SH-SY5Y (cell line): ENCODE data around the gene NEK6.

Experiments used
- GATA2 ChIP-seq: IDR thresholded peaks from 2 replicates; pipeline ENCODE4 v1.6.1; 2011; ENCODE audit warnings: mild to moderate bottlenecking, low read depth, low read length
- GATA3 ChIP-seq: IDR thresholded peaks from 2 replicates; pipeline ENCODE4 v1.6.1; 2011; ENCODE audit warnings: low read depth, mild to moderate bottlenecking, low read length, moderate library complexity

The NEK6 gene

DNA sequence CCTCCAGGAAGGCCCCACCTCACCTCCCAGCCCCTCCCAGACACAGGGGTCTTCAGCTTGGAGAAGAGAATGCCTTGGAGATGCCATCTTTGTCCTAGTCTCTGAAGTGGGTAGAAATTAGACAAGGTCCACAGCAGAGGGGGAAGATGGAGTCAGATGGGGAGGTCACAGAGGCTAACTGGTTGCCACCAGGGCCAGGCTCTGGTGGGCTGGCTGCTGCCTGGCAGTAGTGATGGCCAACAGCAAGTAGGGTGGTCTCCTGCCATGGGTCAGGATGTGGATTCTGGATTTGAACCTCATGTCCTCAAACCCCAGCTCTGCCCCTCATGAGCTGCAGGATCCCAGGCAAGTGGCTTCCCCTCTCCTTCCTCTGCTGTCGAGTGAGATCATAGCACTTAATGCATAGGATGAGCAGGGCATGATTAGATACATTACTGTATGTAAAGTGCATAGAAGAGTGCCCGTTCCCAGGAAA lies 38.7 kb upstream of the NEK6 start:
- no peak for TF ChIP-seq GATA3
- no peak for TF ChIP-seq GATA2

DNA sequence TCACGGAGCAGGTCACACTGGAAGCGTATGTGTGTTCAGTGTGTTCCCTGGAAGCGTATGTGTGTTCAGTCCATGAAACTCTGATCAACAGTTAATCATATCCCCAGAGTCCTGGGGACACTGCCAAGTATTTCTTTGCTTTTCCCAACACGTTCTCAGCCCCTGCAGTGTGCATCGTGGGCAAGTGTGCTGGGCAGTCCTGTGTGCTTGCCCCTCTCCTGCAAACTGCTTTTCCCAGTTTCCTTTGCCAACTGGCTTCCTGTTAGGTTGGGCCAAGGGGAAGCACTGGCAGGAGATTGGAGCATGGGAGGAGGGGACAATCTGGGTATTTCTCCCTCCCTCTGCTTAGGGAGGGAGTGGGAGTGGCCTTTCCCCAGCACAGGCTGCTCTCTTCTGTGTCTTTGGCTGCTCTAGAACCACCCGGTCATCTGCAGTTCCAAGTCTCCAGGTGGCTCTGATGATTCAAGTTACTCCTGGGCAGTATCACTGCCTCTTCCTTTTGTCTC lies 36.8 kb upstream of the NEK6 start:
- TF ChIP-seq GATA3, result no peak

DNA sequence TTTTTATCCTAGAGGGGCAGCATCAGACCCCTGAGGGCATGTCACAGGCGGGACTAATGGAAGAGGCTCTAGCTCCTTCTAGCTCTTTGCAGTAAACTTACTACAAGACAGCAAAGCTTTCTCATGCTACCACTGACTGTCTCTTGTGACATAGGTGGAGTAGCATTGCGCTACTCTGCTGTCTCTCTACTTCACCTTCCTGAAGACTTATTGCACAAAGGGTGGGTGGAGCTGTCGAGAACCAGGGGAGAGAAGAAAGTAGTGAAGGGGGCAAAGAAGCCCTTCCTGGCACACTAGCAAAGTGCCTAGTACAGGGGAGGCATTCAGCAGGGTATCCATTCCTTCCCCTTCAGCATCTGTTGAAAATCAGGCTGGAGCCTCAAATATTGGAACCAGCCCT lies 36.1 kb upstream of the NEK6 start:
- TF ChIP-seq GATA2 (no peak), GATA3 (no peak)

DNA sequence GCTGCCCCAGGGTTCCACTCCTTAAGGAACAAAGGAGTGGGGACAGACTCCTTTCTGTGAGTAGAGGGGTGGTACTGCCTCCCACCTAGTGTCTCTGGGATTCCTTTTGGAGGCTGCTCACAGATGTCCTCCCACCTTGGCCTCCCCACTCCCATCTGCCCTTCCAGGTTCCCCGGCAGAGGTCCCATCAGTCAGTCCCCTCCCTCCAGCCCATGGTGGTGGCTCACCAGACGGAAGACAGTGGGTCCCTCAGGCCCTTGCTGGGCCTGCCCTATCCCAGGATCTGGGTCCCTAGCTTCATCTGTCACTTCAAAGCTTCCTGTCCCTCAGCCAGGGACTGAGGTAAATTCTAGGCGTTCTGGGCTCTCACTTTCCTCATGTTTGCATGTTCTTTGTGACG lies 35.6 kb upstream of the NEK6 start:
- TF ChIP-seq GATA3 (no peak), GATA2 (no peak)

DNA sequence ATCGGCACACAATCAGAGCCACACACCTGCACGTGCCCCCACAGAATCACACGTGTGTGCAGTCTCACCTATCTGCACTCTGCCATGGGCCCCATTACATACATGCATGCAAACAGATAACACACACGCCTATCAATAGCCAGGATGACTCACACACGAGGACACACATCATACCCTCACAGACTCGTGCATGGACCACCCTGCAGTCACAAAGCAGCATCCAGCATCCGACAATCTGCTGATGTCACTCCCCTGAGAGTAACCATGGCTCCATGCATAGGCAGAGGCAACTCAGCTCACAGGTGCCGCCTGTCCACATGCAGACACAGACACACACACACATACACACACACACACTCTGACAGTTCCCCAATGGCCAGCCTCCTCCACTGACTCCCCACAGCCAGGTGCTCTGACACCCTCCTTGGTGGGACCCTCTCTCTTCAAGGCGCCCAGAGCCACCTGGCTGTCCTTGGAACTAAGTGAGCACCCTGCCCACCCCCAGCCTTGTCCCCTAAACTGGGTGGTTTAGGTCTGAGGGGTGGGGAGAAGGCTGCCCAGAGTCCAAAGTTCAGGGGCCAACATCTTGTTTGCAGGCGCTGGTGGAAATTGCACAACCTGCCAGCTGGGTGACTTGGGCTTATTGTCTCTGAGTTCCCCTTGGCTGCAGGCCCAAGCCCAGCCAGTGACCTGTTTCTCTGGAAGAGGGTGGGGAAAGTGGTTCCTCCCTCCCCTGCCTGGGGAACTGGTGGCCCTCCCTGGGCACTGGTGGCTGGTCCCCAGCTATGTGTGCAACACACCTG lies 34.6 kb upstream of the NEK6 start:
- no peak for TF ChIP-seq GATA2
- TF ChIP-seq GATA3, result no peak

DNA sequence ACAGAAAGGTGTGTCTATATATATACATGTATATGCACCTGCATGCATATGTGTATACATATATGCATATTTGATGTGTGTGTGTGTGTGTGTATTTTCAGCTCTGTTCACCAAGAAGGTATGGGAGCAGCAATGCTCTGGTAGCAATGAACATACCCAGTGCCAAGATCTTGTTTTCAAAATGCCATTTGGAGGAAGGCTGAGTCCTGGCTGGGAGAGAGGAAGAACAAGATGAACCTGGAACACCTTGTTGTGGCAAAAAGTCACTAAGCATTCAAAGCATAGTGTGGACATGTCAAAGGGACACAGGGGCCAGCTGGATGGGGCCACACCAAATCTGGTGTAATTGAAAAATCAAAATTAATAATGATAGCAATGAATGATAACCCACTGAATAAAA lies 31.8 kb upstream of the NEK6 start:
- no peak for TF ChIP-seq GATA2
- TF ChIP-seq GATA3, result no peak

DNA sequence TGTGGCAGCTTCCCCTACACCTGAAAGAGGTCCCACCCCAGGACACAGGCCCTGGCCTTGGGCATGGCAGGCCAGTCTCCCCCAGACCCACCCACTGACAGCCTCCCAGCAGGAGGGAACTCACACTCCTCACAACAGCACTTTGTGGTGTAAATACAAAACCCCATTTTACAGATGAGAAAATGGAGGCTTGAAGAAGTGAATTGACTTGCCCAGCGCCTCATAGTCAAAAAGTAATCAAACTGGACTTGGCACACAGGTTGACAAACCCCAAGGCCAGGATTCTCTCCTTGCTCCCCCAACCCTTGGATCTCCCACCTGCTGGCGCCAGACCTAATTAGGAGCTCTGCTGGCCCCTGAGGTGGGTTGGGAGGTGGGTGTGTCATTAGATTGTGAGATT lies 29.2 kb upstream of the NEK6 start:
- TF ChIP-seq GATA2, result no peak

DNA sequence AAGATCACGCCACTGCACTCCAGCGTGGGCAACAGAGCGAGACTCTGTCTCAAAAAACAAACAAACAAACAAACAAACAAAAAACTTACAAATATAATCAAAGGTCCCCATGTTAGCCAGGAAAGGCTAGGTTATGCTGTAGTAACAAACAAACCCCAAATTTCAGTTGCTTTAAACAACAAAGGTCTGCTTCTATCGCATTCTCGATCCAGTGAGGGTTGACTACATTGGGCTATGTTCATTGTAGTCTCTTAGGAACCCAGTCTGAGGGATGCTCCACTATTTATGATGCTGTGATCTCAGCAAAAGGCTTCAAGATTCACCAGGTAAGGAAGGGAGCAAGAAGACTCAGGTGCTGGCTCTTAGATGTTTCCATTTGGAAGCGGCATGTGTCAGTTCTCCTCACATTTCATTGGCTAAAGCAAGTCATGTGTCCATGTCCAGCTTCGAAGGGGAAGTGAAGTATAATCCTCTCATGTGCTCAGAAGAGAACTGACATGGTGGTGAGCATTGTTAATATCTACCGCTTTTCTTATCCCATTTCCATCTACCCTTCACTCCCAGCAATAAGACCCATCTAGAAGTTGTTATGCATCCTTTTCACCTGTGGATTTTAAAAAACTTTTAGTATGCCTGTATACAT lies 26.5 kb upstream of the NEK6 start:
- TF ChIP-seq GATA2 (no peak), GATA3 (no peak)

DNA sequence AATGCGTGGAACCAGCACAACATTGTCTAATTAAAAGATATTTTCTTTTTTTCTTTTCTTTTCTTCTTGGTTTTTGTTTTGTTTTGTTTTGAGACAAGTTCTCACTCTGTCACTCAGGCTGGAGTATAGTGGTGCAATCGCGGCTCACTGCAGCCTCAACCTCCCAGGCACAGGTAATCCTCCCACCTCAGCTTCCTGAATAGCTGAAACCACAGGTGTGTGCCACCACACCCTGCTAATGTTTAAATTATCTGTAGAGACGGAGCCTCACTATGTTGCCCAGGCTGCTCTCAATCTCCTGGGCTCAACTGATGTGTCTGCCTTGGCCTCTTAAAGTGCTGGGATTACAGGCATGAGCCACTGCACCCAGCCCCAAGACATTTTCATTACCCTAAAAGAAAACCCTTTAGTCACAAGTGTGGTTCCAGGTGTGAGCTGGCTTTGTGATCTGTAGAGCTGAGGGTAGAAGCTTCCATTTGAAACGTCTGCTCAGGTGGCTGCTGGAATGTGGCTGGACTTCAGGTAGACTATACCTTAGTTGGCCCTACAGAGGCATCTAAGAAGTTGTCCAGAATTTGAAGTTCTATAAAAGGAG lies 19.1 kb upstream of the NEK6 start:
- no peak for TF ChIP-seq GATA2
- no peak for TF ChIP-seq GATA3

DNA sequence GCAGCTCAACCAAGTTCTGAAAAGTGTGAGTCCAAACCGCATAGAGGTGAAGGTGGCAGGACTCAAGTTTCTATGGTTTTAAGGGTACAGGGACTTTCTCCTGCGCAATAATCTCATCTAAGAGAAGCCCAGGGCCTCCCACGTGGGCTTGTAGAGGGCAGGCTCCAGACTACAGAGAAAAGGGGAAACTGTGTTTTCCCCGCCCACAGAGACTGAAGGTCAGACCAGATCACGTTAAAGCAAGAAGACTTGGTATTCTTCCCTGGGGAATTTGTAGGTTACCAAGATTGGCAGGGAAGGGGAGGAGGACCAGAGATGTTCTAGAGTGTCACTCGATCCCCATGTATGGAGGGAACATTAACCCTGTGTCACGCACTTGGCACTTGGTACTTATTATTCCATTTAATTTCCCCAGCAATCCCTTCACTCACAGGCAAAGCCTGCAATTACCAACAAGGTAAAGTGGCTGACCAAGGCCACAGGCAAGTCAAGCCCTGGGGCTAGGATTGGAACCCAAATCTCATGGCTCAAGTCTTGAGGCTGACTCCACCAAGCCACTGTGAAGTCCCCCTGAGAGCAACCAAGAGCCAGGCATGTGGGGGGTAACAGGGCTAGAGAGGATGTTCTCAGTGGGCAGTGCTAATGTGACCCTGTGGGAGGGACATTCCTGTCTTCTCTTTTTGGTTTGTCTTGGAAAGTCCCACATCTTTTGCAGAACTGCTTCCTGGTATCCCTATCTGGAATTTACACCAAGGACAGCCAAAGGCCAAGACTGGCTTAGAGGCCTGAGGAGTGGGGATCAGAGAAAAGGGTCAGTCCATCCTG lies 18.3 kb upstream of the NEK6 start:
- TF ChIP-seq GATA2 (no peak), GATA3 (no peak)

DNA sequence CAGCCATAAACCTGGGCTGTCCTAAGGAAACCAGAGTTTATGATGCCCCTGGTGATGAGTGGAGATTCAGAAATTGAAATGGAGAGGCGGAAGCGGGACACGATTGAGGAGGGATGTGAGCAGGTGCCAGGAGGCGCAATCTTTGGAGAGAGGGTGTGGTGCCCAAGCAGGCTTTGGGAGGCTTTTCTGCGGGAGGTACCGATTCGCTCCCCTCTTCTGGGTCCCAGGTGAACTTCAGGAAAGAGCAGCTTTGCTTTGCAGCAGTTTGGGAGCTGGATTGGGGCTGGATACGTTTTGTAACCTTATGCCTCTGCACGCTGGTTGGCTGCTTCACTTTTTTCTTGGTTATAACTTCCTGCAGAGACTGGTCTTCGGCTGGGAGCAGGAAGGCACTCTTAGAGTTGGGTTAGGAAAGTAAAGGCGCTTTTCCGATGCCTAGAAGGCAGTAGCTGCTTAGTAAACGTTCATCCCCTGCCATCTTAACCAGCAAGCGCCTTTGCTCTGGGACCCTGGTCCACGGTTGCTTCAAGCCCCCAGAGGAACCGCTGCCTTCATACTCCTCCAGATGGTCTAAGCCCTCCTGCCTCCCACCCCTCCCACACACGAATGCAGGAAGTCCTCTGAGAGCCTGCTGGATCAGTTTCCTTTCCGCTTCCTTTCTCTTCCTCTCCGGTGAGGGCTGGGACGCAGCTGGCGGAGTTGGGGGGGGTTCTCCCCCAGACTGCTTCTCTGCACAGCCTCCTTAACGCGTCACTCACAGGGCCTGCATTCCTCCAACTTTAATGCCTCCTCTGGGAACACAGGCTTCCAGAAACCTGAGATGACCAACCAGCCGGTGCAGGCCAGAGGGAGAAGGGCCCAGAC lies 15.2 kb upstream of the NEK6 start:
- TF ChIP-seq GATA2 (no peak), GATA3 (no peak)

DNA sequence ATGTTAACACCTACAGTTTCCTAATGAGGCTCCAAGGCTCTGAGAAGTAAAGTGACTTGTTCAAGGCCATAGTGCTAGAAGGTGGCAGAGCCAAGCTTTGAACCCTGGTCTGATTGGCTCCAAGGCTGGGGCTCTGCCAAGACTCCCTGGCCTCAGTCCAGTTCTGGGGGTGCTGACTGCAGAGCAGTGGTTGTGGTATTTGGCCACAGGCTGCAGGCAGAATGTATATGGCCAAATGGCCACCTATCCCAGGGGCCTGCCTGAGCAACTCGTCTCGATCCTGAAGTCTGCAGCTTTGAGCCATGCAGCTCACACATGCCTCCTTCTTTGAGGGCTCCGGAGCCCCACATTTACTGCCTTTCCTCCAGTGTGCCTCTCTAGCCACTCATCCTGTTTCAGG lies 9.7 kb upstream of the NEK6 start:
- TF ChIP-seq GATA2 (no peak), GATA3 (no peak)

DNA sequence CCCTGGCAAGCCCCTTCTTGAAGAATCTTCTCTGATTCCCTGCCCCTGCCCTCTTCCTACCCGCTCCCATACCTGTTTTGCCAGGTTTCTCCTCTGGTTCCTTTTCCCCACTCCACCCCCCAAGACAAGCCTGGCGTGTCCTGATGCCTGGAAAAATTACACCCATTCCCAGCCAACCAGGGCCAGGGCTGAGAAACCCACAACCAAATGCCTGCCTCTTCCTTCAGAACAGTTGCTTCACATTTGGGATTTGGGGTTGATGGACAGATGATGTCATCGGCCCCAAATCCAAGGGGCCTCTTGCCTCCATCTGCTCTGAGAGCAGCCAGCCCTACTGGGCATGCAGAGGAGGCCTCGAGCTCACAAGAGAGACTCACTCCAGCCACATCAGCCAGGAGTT lies 8.8 kb upstream of the NEK6 start:
- TF ChIP-seq GATA2 (no peak), GATA3 (no peak)
